OCI-LY3 (cell line): ENCODE measurements around the gene WDR27.

Experiments used
- CTCF ChIP-seq: fragments of 200-600, 300-600 bp; sonication (generic); IDR thresholded peaks from 2 replicates; pipeline ENCODE4 v1.5.1; 2014; ENCODE audit warnings: antibody characterized with exemption, low read length, low read depth
- EZH2phosphoT487 ChIP-seq: fragments of 200-600 bp; shearing (Covaris generic); IDR thresholded peaks from 2 replicates; pipeline ENCODE4 v1.6.1; 2018; ENCODE audit warnings: antibody characterized with exemption, mixed run types, low read depth

GRCh38 chr6:169566961-169567750 is 134.7 kb downstream of the WDR27 start:
- TF ChIP-seq CTCF (no peak), EZH2phosphoT487 (no peak)
